Heart right ventricle (tissue), 16 donors: ENCODE results near the gene FRMD6. TPM values are rescaled to one million over a fixed set of nuclear protein-coding genes. Genes with fewer than 3 reads are reported as not detected.

ENCODE experiments used
- ATAC-seq, 8 donors: fragments of 200-7000 bp; cut with Tn5 transposase; one replicate each; pipeline ENCODE4 v1.9.1; 2020; ENCODE audit warnings: mild to moderate bottlenecking in 8 of 8, moderate library complexity in 8 of 8, moderate number of reproducible peaks in 1 of 8
- DNase-seq, 2 donors: peaks; one replicate each; pipeline ENCODE4 v3.0.0-alpha.2; 2020
- H3K27ac ChIP-seq, 10 donors: fragments of 200-600 bp; sonication (generic) in 2 of 10; one replicate each; pipeline versions ENCODE4 v1.5.0 to v1.8.0; 2020 to 2022; ENCODE audit warnings: mild to moderate bottlenecking in 3 of 10
- H3K27me3 ChIP-seq, 7 donors: fragments of 200-600 bp; one replicate each; pipeline ENCODE4 v1.8.0; 2021 to 2022; ENCODE audit warnings: mild to moderate bottlenecking in 2 of 7
- H3K36me3 ChIP-seq, 9 donors: fragments of 200-600 bp; sonication (generic) in 1 of 9; one replicate each; pipeline versions ENCODE4 v1.5.0 to v1.8.0; 2020 to 2022; ENCODE audit warnings: mild to moderate bottlenecking in 2 of 9
- H3K4me1 ChIP-seq, 9 donors: fragments of 200-600 bp; sonication (generic) in 1 of 9; one replicate each; pipeline versions ENCODE4 v1.5.0 to v1.8.0; 2020 to 2022; ENCODE audit warnings: mild to moderate bottlenecking in 4 of 9
- H3K4me3 ChIP-seq, 10 donors: fragments of 200-600 bp; sonication (generic) in 2 of 10; one replicate each; pipeline versions ENCODE4 v1.5.0 to v1.8.0; 2020 to 2022; ENCODE audit warnings: mild to moderate bottlenecking in 7 of 10, moderate library complexity in 2 of 10
- H3K9me3 ChIP-seq, 11 donors: fragments of 200-600 bp in 10 of 11; sonication (generic) in 2 of 11; one replicate each; pipeline versions ENCODE4 v1.5.0 to v1.8.0; 2013 to 2022; ENCODE audit warnings: mild to moderate bottlenecking in 2 of 11, control low read depth in 1 of 11, moderate library complexity in 1 of 11
- WGBS, 2 donors: extraction: QIAGEN DNeasy Blood & Tissue Kit; methylation state at CpG; one replicate each; pipeline ENCODE4 v1.1.7; 2013; ENCODE audit warnings: inconsistent platforms in 1 of 2; 5-methylcytosine and 5-hydroxymethylcytosine counted together
- intact Hi-C, 10 donors: fragments of 100-400 bp; cut with DNase I; formaldehyde crosslinking; loops; one replicate each; pipeline versions ENCODE4 v1.11.1 to v1.14.2; 2022
- polyA plus RNA-seq, 2 donors: library from polyadenylated mRNA; stranded (reverse); fragments of 200-250 nt; gene quantifications; one replicate each; pipeline ENCODE4 v1.2.3, GENCODE V29; 2013
- total RNA-seq, 10 donors: library from RNA; stranded (reverse); fragmentation: NEBNext Ultra II Directional in 3 of 10; extraction: Animal tissue kit (Norgen Biotek cat#: 25700) in 3 of 10; gene quantifications; one replicate each; pipeline versions ENCODE4 v1.2.1 to v1.2.4, GENCODE V29; 2021 to 2023
- TF ChIP-seq, protein P1 (sequence below), 9 donors: fragments of 200-600 bp; sonication (generic) in 2 of 9; IDR thresholded peaks; one replicate each; pipeline versions ENCODE4 v1.5.0 to v1.8.0; 2021 to 2022; ENCODE audit warnings: antibody characterized with exemption in 9 of 9, mild to moderate bottlenecking in 5 of 9, moderate library complexity in 1 of 9
- donor health status: Arrhythmogenic right ventricular cardiomyopathy.
- donor health status: ischemic (EF 13 %, LVEDD 7.1; RV severe dilation, severe dysfunction).
- donor health status: healthy with polysubstance abuse.
- donor health status: DM: no; HTN: yes; CAD: no.
- donor health status: DM: no; HTN: no; CAD: no.
- donor health status: ischemic (EF 25% LVEDD 6.9; RV normal size, moderate dysfunction).
- donor health status: ischemic (EF 25% LVEDD 5.7; RV mildly dilated, moderate dysfunction).
- donor health status: healthy.
- donor health status: DM: yes; HTN: yes; CAD: no.
- donor health status: Ischemic cardiomyopathy.
- donor health status: ischemic (EF 35%, LVEDD 5.7; RV mildly dilated, moderate dysfunction).
- donor health status: nonischemic (EF 11% LVEDD 7.7; RV severe dilation, severe dysfunction).
- donor health status: DM: yes; HTN: yes; CAD: no.
- donor health status: PGD.
- donor health status: ischemic (EF 29% LVEDD 5.4; RV normal size, mild dysfunction).
- donor health status: nonischemic (EF 23%, LVEDD 6.1; RV moderate dilation, normal function).

Gene FRMD6
- total and polyA plus RNA-seq, 12 donors = 2.2 to 14.2 (median 6.6) TPM

DNA sequence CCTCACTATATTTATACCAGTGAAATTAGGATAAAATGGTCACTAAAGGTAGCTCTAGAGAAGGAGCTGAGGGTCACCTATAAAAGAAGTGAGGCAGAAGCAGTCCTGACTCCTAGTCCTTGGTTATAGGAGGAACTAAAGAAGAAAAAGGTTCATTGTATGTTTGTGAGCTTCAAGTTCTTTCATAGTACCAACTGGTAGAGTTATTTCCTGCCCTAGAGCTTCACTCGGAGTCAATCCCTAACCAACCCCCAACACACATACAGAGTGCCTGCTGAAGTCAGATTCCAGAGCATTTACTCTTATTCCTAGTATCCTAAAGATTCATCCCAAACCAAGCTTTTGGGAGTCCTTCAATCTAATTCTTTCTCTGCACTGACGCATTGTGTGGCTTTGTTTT lies 29.3 kb upstream of the FRMD6 start:
- Histone ChIP-seq H3K36me3 (no peaks in the 10 kb centered on the region), H3K4me1 (peaks cover 0 to 11% (median 0%) of the 10 kb centered on the region in 9 donors), H3K27me3 (no peaks in the 10 kb centered on the region), H3K4me3 (no peak overlapping the region), H3K9me3 (no peaks in the 10 kb centered on the region), H3K27ac (no peak overlapping the region)
- intact Hi-C loops = no loop called here
- no peak for DNase-seq
- WGBS, 2 donors = 81 to 82% methylated on average over 2 of the region's 2 CpGs
- ATAC-seq = no peak
- TF ChIP-seq, protein P1, sequence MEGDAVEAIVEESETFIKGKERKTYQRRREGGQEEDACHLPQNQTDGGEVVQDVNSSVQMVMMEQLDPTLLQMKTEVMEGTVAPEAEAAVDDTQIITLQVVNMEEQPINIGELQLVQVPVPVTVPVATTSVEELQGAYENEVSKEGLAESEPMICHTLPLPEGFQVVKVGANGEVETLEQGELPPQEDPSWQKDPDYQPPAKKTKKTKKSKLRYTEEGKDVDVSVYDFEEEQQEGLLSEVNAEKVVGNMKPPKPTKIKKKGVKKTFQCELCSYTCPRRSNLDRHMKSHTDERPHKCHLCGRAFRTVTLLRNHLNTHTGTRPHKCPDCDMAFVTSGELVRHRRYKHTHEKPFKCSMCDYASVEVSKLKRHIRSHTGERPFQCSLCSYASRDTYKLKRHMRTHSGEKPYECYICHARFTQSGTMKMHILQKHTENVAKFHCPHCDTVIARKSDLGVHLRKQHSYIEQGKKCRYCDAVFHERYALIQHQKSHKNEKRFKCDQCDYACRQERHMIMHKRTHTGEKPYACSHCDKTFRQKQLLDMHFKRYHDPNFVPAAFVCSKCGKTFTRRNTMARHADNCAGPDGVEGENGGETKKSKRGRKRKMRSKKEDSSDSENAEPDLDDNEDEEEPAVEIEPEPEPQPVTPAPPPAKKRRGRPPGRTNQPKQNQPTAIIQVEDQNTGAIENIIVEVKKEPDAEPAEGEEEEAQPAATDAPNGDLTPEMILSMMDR (IDR thresholded peaks at IDR 0.05) = no peak

DNA sequence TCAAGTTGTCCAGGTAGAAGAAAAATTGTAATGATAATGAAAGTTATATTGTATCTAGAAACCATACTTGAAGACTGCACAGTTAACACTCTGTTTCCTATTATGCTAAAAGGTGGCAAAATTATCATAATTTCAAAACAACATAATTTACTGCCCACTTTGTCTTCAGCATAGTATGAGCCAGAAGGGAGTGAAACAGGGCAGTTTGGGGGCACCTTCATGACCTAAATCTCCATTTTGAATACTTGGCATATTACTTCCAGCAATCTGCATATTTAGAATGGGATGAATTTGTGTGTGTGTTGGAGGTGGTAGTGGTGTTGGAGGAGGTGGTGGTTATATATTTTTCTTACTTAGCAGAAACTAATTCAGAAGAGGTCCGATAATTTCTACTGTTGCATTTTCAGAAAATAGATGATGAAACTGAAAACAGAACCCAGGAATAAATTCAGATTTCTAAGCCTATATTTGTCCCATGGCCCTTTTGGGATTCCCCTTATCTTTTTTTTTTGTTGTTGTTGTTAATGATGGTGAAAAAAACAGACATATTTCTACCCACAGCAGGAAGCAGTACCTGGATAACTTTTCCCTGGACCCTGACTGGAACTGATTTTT lies 26.6 kb upstream of the FRMD6 start:
- DNase-seq (no peak), ATAC-seq (no peak)
- Histone ChIP-seq H3K4me3 (no peak overlapping the region), H3K4me1 (peaks cover 0 to 13% (median 0%) of the 10 kb centered on the region in 9 donors), H3K27me3 (no peaks in the 10 kb centered on the region), H3K27ac (no peak overlapping the region), H3K36me3 (no peaks in the 10 kb centered on the region), H3K9me3 (no peaks in the 10 kb centered on the region)
- TF ChIP-seq, protein P1 (IDR thresholded peaks at IDR 0.05) = no peak
- 84 to 94% methylated on average over 1 of the region's 1 CpG for WGBS, 2 donors
- intact Hi-C loops = no loop called here

DNA sequence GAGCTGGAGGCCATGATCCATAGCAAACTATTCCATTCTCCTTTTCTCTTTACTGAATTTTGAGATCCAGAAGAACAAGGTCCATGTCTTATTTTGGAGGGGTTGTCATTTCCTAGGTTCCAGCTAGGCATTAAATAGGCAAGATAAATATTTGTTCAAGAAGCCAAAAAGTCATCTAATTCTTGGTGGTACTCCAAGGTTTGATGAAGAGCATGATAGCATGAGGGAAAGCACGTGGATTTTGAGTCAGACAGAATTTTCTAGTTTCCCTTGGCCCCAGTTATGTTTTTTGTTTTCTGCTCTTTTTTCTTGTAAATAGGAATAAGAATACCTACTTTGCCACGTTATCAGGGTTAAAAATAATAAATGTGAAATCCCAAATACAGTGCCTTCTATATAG lies 25.5 kb upstream of the FRMD6 start:
- WGBS, 2 donors = 52 to 80% methylated on average over 2 of the region's 2 CpGs
- ATAC-seq = no peak
- H3K4me3 ChIP-seq = no peak overlapping the region
- H3K9me3 ChIP-seq = no peaks in the 10 kb centered on the region
- no peaks in the 10 kb centered on the region for H3K36me3 ChIP-seq
- H3K27ac ChIP-seq = no peak overlapping the region
- peaks cover 0 to 13% (median 0%) of the 10 kb centered on the region in 9 donors for H3K4me1 ChIP-seq
- no peaks in the 10 kb centered on the region for H3K27me3 ChIP-seq
- intact Hi-C loops = no loop called here
- TF ChIP-seq, protein P1 (IDR thresholded peaks at IDR 0.05) = no peak
- DNase-seq = no peak

DNA sequence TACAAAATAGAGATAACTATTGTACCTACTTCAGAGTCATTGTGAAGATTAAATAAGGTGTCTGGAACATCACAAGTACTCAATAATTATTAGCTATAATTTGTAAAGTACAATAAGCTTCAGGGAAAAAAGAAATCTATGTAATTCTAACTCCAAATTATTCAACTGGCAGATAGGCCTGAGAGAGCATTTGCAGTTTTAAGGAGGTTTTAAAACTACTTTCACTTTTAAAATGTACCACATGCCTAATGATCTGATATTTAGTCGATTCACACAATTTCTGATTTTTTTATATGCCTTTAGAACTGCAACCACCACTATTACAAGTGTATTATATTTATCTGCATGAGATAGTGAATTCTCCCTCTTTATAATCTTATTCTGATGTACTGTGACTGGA lies 24.9 kb upstream of the FRMD6 start:
- Histone ChIP-seq H3K27me3 (no peaks in the 10 kb centered on the region), H3K9me3 (no peaks in the 10 kb centered on the region), H3K36me3 (no peaks in the 10 kb centered on the region), H3K27ac (no peak overlapping the region), H3K4me1 (peaks cover 0 to 13% (median 0%) of the 10 kb centered on the region in 9 donors), H3K4me3 (no peak overlapping the region)
- ATAC-seq = no peak
- TF ChIP-seq, protein P1 (IDR thresholded peaks at IDR 0.05) = no peak
- intact Hi-C loops = no loop called here
- DNase-seq = no peak
- WGBS, 2 donors = 48 to 65% methylated on average over 1 of the region's 1 CpG
